AG09319 (cell line): Measurements from ENCODE around the gene SCYGR5.
"Not testable (repeated sequence)": the region's sequence is repeated elsewhere in the genome, so short reads cannot be mapped to it uniquely, and the experiment has no call there.

ENCODE experiments used
- DNase-seq: peaks from one replicate; pipeline ENCODE4 v3.0.0-alpha.2; 2010; ENCODE audit warnings: low read depth; ENCODE audit errors: extremely low read depth
- CTCF ChIP-seq: IDR thresholded peaks from 2 replicates; pipeline ENCODE4 v1.5.1; 2011; ENCODE audit warnings: low read depth, mild to moderate bottlenecking, inconsistent platforms, low read length, moderate library complexity

Gene SCYGR5

GRCh38 chr2:227666631-227667170 is at the start of gene SCYGR5:
SCYGR5 (plus strand) TSS chr2:227666804; CDS start chr2:227666804, 0 bp downstream.
- not testable (repeated sequence) for DNase-seq

GRCh38 chr2:227617316-227618230 is 49.0 kb upstream of the SCYGR5 start, which contains the start of gene SCYGR4:
SCYGR4 (plus strand) TSS chr2:227617498; CDS start chr2:227617498, 0 bp downstream.
- no peak for DNase-seq
- TF ChIP-seq CTCF, result no peak

- no peak for TF ChIP-seq CTCF
- peak; percentile 8 for DNase-seq
Observed at GRCh38 chr2:227623226-227623625, 43.4 kb upstream of the SCYGR5 start.

- DNase-seq, result no peak
- no peak for TF ChIP-seq CTCF
Observed at GRCh38 chr2:227625420-227625819, 41.2 kb upstream of the SCYGR5 start.

GRCh38 chr2:227626580-227627151 is 39.9 kb upstream of the SCYGR5 start:
- TF ChIP-seq CTCF, result no peak
- no peak for DNase-seq

GRCh38 chr2:227627769-227628168 is 38.8 kb upstream of the SCYGR5 start:
- DNase-seq, result no peak
- TF ChIP-seq CTCF, result no peak

- no peak for DNase-seq
- no peak for TF ChIP-seq CTCF
Observed at GRCh38 chr2:227629435-227629834, 37.2 kb upstream of the SCYGR5 start.
